ENCODE results near the gene IMMT. TPM values are rescaled to one million over a fixed set of nuclear protein-coding genes. Genes with fewer than 3 reads are reported as not detected.

The IMMT gene
- total RNA-seq, 1 donor from 2014 or later, result 70.4 TPM

DNA sequence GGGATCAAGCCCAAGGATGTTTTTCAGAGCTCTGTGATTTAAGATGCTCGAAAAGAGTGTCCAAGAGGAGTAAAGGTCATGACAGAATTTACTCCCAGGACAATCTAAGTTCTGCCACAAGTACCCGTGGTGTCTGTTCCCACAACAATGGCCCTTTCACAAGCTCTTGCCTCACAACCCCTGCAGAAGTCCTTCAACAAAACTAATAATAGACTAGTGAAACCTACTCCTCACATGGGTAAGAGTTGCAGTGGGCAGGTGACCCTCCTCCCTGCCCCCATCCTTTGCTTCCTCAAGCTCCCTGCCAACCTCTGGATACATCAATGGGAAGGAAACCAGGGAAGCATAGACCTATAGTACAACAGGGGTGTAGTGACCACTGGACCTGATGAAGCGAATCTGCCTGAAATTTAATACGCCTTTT, 54.3 kb downstream of the IMMT start:
- Mint-ChIP-seq H3K27ac (no peak overlapping the region), H3K36me3 (peaks cover 60% of the 10 kb centered on the region), H3K9me3 (no peaks in the 10 kb centered on the region), H3K27me3 (ENCODE audit: low read depth) (no peaks in the 10 kb centered on the region), H3K4me1 (no peaks in the 10 kb centered on the region), H3K4me3 (no peak overlapping the region)
- DNase-seq (ENCODE audit: low spot score in 2 of 2, unreplicated experiment in 2 of 2), result no peak
- TF ChIP-seq, protein P1, sequence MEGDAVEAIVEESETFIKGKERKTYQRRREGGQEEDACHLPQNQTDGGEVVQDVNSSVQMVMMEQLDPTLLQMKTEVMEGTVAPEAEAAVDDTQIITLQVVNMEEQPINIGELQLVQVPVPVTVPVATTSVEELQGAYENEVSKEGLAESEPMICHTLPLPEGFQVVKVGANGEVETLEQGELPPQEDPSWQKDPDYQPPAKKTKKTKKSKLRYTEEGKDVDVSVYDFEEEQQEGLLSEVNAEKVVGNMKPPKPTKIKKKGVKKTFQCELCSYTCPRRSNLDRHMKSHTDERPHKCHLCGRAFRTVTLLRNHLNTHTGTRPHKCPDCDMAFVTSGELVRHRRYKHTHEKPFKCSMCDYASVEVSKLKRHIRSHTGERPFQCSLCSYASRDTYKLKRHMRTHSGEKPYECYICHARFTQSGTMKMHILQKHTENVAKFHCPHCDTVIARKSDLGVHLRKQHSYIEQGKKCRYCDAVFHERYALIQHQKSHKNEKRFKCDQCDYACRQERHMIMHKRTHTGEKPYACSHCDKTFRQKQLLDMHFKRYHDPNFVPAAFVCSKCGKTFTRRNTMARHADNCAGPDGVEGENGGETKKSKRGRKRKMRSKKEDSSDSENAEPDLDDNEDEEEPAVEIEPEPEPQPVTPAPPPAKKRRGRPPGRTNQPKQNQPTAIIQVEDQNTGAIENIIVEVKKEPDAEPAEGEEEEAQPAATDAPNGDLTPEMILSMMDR (IDR thresholded peaks at IDR 0.05; ENCODE audit: unreplicated experiment), result no peak

- H3K4me1 Mint-ChIP-seq, result no peaks in the 10 kb centered on the region
- no peak overlapping the region for H3K27ac Mint-ChIP-seq
- no peak overlapping the region for H3K4me3 Mint-ChIP-seq
- no peak for DNase-seq (ENCODE audit: low spot score in 2 of 2, unreplicated experiment in 2 of 2)
- no peaks in the 10 kb centered on the region for H3K9me3 Mint-ChIP-seq
- TF ChIP-seq, protein P1 (IDR thresholded peaks at IDR 0.05; ENCODE audit: unreplicated experiment), result no peak
- H3K36me3 Mint-ChIP-seq, result peaks cover 69% of the 10 kb centered on the region
- H3K27me3 Mint-ChIP-seq (ENCODE audit: low read depth), result no peaks in the 10 kb centered on the region
These were observed 55.3 kb downstream of the IMMT start for GRCh38 chr2:86139981-86140380.

- Mint-ChIP-seq H3K27me3 (ENCODE audit: low read depth) (no peaks in the 10 kb centered on the region), H3K27ac (no peak overlapping the region), H3K4me1 (no peaks in the 10 kb centered on the region), H3K4me3 (no peak overlapping the region), H3K36me3 (peaks cover 67% of the 10 kb centered on the region), H3K9me3 (no peaks in the 10 kb centered on the region)
- DNase-seq (ENCODE audit: low spot score in 2 of 2, unreplicated experiment in 2 of 2), result no peak
- TF ChIP-seq, protein P1 (IDR thresholded peaks at IDR 0.05; ENCODE audit: unreplicated experiment), result no peak
These were observed 56.3 kb downstream of the IMMT start for GRCh38 chr2:86138736-86139625.

- Mint-ChIP-seq H3K9me3 (no peaks in the 10 kb centered on the region), H3K27me3 (ENCODE audit: low read depth) (no peaks in the 10 kb centered on the region), H3K4me1 (no peaks in the 10 kb centered on the region), H3K4me3 (no peak overlapping the region), H3K36me3 (peaks cover 70% of the 10 kb centered on the region), H3K27ac (no peak overlapping the region)
- no peak for DNase-seq (ENCODE audit: low spot score in 2 of 2, unreplicated experiment in 2 of 2)
- TF ChIP-seq, protein P1 (IDR thresholded peaks at IDR 0.05; ENCODE audit: unreplicated experiment), result no peak
These were observed 59.1 kb downstream of the IMMT start for GRCh38 chr2:86136141-86136540.

- Mint-ChIP-seq H3K27me3 (ENCODE audit: low read depth) (no peaks in the 10 kb centered on the region), H3K36me3 (peaks cover 73% of the 10 kb centered on the region), H3K4me1 (no peaks in the 10 kb centered on the region), H3K27ac (no peak overlapping the region), H3K9me3 (no peaks in the 10 kb centered on the region), H3K4me3 (no peak overlapping the region)
- TF ChIP-seq, protein P1 (IDR thresholded peaks at IDR 0.05; ENCODE audit: unreplicated experiment), result no peak
- no peak for DNase-seq (ENCODE audit: low spot score in 2 of 2, unreplicated experiment in 2 of 2)
These were observed 59.6 kb downstream of the IMMT start for GRCh38 chr2:86135653-86136052.
